T-helper 2 cell treated with Interferon-gamma antibody and Interleukin-4, amounts not matched to agents 100 ng/mL and 5 ng/mL, for 36 hours (primary cell): ENCODE data around the gene SIDT1. TPM values are rescaled to one million over a fixed set of nuclear protein-coding genes. Genes with fewer than 3 reads are reported as not detected.

ENCODE experiments used
- intact Hi-C: fragments of 100-400 bp; cut with micrococcal nuclease; formaldehyde crosslinking; loops from one replicate; pipeline ENCODE4 v1.15.1; 2023
- total RNA-seq: library from RNA; stranded (reverse); gene quantifications from 2 replicates; pipeline ENCODE4 v1.2.3, GENCODE V29; 2022

SIDT1 gene
- total RNA-seq, 1 donor from 2014 or later = 17.6 TPM

GRCh38 chr3:113676261-113676660, 143.9 kb downstream of the SIDT1 start:
- intact Hi-C loops = no loop called here

- intact Hi-C loops = no loop called here
Measured at GRCh38 chr3:113677737-113678136, 145.4 kb downstream of the SIDT1 start.

GRCh38 chr3:113678773-113679172, 146.4 kb downstream of the SIDT1 start:
- intact Hi-C loops = no loop called here

Other genes with a start within 250 kb of the SIDT1 start
- 4.4 and 4.8 TPM in 2 replicates for gene CFAP44, start 91.1 kb upstream of the SIDT1 start, total RNA-seq
- gene SPICE1, start 17.4 kb upstream of the SIDT1 start, total RNA-seq = 13.1 and 17.5 TPM in 2 replicates
- 16.8 TPM in 2 replicates for gene USF3, start 164.1 kb downstream of the SIDT1 start, total RNA-seq
- 118 and 120 TPM in 2 replicates for gene NAA50, start 213.7 kb downstream of the SIDT1 start, total RNA-seq
- gene ATP6V1A, start 214.5 kb downstream of the SIDT1 start, total RNA-seq = 39.0 and 40.9 TPM in 2 replicates